CD8-positive, alpha-beta memory T cell (primary cell): ENCODE data around the gene B3GALT2. TPM values are rescaled to one million over a fixed set of nuclear protein-coding genes. Genes with fewer than 3 reads are reported as not detected.
"Not testable (repeated sequence)": the region's sequence is repeated elsewhere in the genome, so short reads cannot be mapped to it uniquely, and the experiment has no call there.

ENCODE experiments used
- CTCF ChIA-PET: fragments of 350-600 bp; sonication (Branson Sonifier 250); formaldehyde crosslinking; loops from one replicate; lab custom pipeline; 2021; ENCODE audit warnings: antibody characterized with exemption; lab: Charles Lee
- POLR2A ChIA-PET: fragments of 350-600 bp; sonication (Branson Sonifier 250); formaldehyde crosslinking; loops from one replicate; lab custom pipeline; 2021; ENCODE audit warnings: antibody characterized with exemption; lab: Charles Lee
- DNase-seq, 5 donors: peaks; one replicate each; pipeline versions ENCODE4 v3.0.0 to v3.0.0-alpha.2; 2020 to 2022; ENCODE audit warnings: mixed read lengths in 1 of 5
- H3K27ac ChIP-seq: one replicate; pipeline ENCODE4 v1.7.0; 2013; ENCODE audit warnings: low read depth, mild to moderate bottlenecking, low read length, moderate library complexity
- H3K27me3 ChIP-seq: 2 replicates; pipeline ENCODE4 v1.7.0; 2013; ENCODE audit warnings: low read length, mild to moderate bottlenecking; ENCODE audit not compliant: insufficient read depth, poor library complexity, severe bottlenecking
- H3K36me3 ChIP-seq: 2 replicates; pipeline ENCODE4 v1.7.0; 2013; ENCODE audit warnings: mild to moderate bottlenecking, low read length, moderate library complexity; ENCODE audit not compliant: insufficient read depth
- H3K4me1 ChIP-seq: 2 replicates; pipeline ENCODE4 v1.7.0; 2013; ENCODE audit warnings: mild to moderate bottlenecking, low read length, moderate library complexity; ENCODE audit not compliant: insufficient read depth
- H3K4me3 ChIP-seq: 2 replicates; pipeline ENCODE4 v1.7.0; 2013; ENCODE audit warnings: mild to moderate bottlenecking, low read length
- H3K9me3 ChIP-seq: 2 replicates; pipeline ENCODE4 v1.7.0; 2013; ENCODE audit warnings: mild to moderate bottlenecking, low read length
- H3K27ac Mint-ChIP-seq, 8 donors: one replicate each; pipeline ENCODE4 v1.8.0; 2020 to 2021; ENCODE audit warnings: mixed read lengths in 8 of 8, mild to moderate bottlenecking in 6 of 8, inconsistent platforms in 3 of 8, moderate library complexity in 3 of 8
- H3K27me3 Mint-ChIP-seq, 2 donors: one replicate each; pipeline ENCODE4 v1.8.0; 2020 to 2021; ENCODE audit warnings: mixed read lengths in 2 of 2, mild to moderate bottlenecking in 1 of 2, moderate library complexity in 1 of 2
- H3K36me3 Mint-ChIP-seq, 3 donors: one replicate each; pipeline ENCODE4 v1.8.0; 2020 to 2021; ENCODE audit warnings: mixed read lengths in 3 of 3, inconsistent platforms in 1 of 3, mild to moderate bottlenecking in 1 of 3
- H3K4me1 Mint-ChIP-seq, 3 donors: one replicate each; pipeline ENCODE4 v1.8.0; 2020 to 2021; ENCODE audit warnings: mixed read lengths in 3 of 3, inconsistent platforms in 1 of 3, mild to moderate bottlenecking in 1 of 3
- H3K4me3 Mint-ChIP-seq, 7 donors: one replicate each; pipeline ENCODE4 v1.8.0; 2020 to 2021; ENCODE audit warnings: mixed read lengths in 7 of 7, mild to moderate bottlenecking in 6 of 7, moderate library complexity in 4 of 7, inconsistent platforms in 2 of 7
- H3K9me3 Mint-ChIP-seq, 5 donors: one replicate each; pipeline ENCODE4 v1.8.0; 2020 to 2022; ENCODE audit warnings: mixed read lengths in 5 of 5, mild to moderate bottlenecking in 3 of 5, moderate library complexity in 2 of 5, inconsistent platforms in 1 of 5
- polyA plus RNA-seq: library from polyadenylated mRNA; unstranded; fragments of 300-500 nt; fragmentation: Illumina TruSeq; gene quantifications from one replicate; pipeline ENCODE4 v1.2.3, GENCODE V29; 2021
- total RNA-seq, 2 experiments: library from RNA; stranded (reverse); gene quantifications; one replicate each; pipeline ENCODE4 v1.2.3, GENCODE V29; 2021

The B3GALT2 gene, protein sequence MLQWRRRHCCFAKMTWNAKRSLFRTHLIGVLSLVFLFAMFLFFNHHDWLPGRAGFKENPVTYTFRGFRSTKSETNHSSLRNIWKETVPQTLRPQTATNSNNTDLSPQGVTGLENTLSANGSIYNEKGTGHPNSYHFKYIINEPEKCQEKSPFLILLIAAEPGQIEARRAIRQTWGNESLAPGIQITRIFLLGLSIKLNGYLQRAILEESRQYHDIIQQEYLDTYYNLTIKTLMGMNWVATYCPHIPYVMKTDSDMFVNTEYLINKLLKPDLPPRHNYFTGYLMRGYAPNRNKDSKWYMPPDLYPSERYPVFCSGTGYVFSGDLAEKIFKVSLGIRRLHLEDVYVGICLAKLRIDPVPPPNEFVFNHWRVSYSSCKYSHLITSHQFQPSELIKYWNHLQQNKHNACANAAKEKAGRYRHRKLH
- total RNA-seq (1 to 10 TPM; 2.4 TPM), polyA plus RNA-seq (2.9 TPM)

DNA sequence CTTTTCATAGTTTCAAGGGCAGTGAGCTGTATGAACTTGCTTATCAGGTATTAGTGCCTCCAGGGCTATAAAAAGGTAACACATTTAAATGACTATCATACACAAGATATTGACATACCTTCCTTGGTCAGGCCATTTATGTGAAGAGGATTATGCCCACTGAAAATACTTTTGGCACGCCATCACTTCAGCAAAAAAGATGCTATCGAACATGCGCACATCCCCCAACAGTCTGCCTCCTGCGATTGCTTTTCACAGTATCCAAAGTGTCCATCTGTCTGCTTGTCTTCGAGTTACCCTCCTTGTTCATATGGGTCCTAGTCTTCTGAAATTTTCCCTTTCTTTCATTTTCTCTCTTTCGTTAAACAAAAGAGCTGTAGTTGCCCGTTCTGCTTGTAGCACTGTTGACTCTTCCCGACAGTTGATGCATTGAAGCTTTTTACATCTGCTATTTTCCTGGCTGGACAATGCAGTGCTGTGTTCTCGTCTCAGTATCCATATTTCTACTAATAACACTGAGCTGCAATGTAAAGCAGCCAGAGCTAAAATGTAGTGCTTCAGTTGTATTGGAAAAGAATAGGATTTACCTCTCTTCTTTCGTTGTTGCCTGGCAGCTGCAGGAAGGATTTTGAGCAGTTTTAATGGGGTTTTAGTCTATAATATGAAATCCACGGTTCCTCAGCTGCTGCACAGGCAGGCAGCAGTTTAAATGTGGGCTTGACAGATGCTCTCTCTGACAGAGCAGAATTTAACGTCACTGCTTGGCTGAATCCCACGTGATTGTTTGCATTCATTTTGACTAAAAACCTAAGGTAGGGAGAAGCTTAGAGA, at the start of gene B3GALT2:
B3GALT2 (minus strand) TSS at position 713 of the 831 bp plus-strand sequence. CDS start 5,051 bp downstream, outside the sequence.
- POLR2A ChIA-PET, result interaction anchor here (0.5 to 1.1 kb wide), 4 partner anchors 11 to 1103 kb away, joined by 3 to 4 read pairs (median 4); no protein-coding TSS in a partner anchor

DNA sequence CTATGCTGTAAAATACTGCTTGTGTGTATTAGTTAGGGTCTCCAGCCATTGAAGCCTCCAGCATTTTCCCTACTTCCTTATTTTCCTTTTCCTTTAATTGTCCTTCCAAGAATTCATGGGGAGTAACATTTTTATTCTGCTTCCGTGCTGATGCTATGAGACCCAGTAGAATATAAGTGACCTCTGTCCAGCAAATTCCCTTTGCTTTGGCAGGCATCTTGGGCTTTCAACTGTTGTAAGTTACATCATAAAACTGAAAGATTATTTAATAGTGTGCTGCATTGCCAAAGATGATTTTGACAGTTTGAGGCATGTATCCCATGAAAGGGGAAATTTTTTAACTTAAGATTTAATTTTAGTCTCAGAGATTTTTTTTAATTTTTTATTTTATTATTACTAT, 48.1 kb upstream of the B3GALT2 start:
- Histone ChIP-seq H3K36me3 (peaks cover 4% of the 10 kb centered on the region), H3K4me3 (no peak overlapping the region), H3K4me1 (no peaks in the 10 kb centered on the region), H3K9me3 (no peaks in the 10 kb centered on the region), H3K27me3 (no peaks in the 10 kb centered on the region), H3K27ac (no peak overlapping the region)
- Mint-ChIP-seq H3K4me3 (no peak overlapping the region), H3K4me1 (peaks cover 16 to 29% (median 21%) of the 10 kb centered on the region in 3 donors), H3K36me3 (peaks cover 30 to 55% (median 35%) of the 10 kb centered on the region in 3 donors), H3K27me3 (no peaks in the 10 kb centered on the region), H3K9me3 (no peaks in the 10 kb centered on the region), H3K27ac (no peak overlapping the region)
- POLR2A ChIA-PET, result no interaction called here
- CTCF ChIA-PET, result no interaction called here
- DNase-seq, result no peak

More for the DNA sequence above, at the start of gene B3GALT2:
- DNase-seq, result peak in 3 of 5 donors; percentile 11 to 24 (median 24)
- Histone ChIP-seq H3K27me3 (no peaks in the 10 kb centered on the region), H3K4me1 (peaks cover 27% of the 10 kb centered on the region), H3K36me3 (no peaks in the 10 kb centered on the region), H3K27ac (peak within 1 kb of the TSS; percentile 22), H3K9me3 (no peaks in the 10 kb centered on the region), H3K4me3 (peak within 1 kb of the TSS; percentile 10)
- Mint-ChIP-seq H3K4me3 (peak within 1 kb of the TSS; percentile 79 to 92 (median 83)), H3K9me3 (peaks cover 0 to 7% (median 0%) of the 10 kb centered on the region in 5 donors), H3K27ac (peak within 1 kb of the TSS; percentile 46 to 95 (median 88)), H3K36me3 (peaks cover 0 to 12% (median 12%) of the 10 kb centered on the region in 3 donors), H3K4me1 (peaks cover 68 to 89% (median 85%) of the 10 kb centered on the region in 3 donors), H3K27me3 (no peaks in the 10 kb centered on the region)
- CTCF ChIA-PET, result interaction anchor here (0.9 to 1.0 kb wide), 2 partner anchors 36 to 44 kb away, joined by 3 read pairs; no protein-coding TSS in a partner anchor

DNA sequence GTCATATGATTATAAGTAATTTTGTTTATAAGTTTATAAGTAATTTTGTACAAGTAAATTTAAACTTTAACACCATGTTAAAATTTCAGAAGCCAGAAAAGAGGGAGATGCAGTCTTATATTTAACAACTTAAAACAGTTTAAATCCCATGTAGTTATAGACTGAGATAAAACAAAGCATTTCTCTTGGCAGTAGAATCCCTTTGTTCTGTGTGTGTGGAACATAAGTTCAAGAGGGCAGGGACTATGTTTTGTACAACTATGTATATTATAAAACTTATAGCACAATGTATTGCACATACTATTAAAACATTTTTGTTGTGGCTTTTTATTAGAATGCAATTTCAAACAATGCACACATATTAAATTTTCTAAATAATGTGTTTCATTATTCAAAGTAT, 44.7 kb upstream of the B3GALT2 start:
- Mint-ChIP-seq H3K36me3 (peaks cover 17 to 47% (median 24%) of the 10 kb centered on the region in 3 donors), H3K4me1 (peaks cover 12 to 29% (median 26%) of the 10 kb centered on the region in 3 donors)
- DNase-seq, H3K9me3 ChIP-seq, H3K27ac Mint-ChIP-seq, H3K4me1 ChIP-seq, H3K27ac ChIP-seq, H3K27me3 Mint-ChIP-seq, H3K27me3 ChIP-seq, H3K9me3 Mint-ChIP-seq, POLR2A ChIA-PET, H3K4me3 ChIP-seq, H3K4me3 Mint-ChIP-seq, H3K36me3 ChIP-seq: not testable (repeated sequence)
- CTCF ChIA-PET, result interaction anchor here (1.2 kb wide), 1 partner anchor 45 kb away, joined by 3 read pairs; the partner anchor contains the start of gene B3GALT2

DNA sequence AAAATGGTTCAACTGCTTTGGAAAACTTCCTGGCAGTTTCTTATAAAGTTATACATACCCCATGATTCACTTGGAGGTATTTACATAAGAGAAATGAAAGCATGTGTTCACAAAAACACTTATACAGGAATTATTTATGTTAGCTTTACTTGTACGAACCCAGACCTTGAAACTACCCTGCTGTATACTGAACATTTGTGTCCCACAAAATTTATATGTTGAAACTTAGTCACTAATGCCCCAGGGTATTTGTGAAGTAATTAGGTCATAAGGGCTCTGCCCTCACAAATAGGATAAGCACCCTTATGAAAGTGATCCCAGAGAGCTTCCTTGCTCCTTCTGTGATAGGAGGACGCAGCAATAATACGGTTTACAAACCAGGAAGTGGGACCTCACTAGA, 42.7 kb upstream of the B3GALT2 start:
- H3K36me3 ChIP-seq, result peaks cover 4% of the 10 kb centered on the region
- no peaks in the 10 kb centered on the region for H3K27me3 Mint-ChIP-seq
- no peak for DNase-seq

DNA sequence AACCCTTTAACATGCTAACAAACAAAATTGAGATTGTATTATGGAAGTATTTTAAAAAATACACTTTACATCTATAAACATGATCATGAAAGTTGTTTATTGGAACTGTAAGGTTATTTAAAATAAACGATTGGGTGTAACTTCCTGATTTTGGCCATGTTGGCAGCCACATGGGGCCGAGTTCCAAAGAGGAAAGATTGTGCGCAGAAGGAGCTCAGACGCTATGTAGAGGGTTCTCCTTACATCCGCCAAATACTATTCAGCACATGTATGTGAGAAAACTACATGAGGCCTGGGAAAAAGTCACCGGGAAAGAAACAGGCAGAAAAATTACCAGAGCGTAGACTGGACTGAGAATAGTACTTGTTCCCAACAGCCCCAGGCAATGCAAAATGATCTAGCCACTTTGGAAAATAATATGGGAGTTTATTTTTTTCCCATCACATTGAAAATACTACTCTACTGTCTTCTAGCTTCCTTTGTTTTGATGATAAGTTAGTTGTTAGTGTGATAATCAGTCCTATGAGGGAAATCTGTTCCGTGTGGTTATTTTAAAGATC, 35.7 kb upstream of the B3GALT2 start:
- Histone ChIP-seq H3K36me3 (no peaks in the 10 kb centered on the region), H3K4me3 (no peak overlapping the region), H3K9me3 (no peaks in the 10 kb centered on the region), H3K4me1 (no peaks in the 10 kb centered on the region), H3K27me3 (no peaks in the 10 kb centered on the region), H3K27ac (no peak overlapping the region)
- ChIA-PET CTCF (interaction anchor here (1.0 kb wide), 1 partner anchor 37 kb away, joined by 3 read pairs; no protein-coding TSS in a partner anchor), POLR2A (no interaction called here)
- no peak overlapping the region for H3K27ac Mint-ChIP-seq
- no peak for DNase-seq
- H3K9me3 Mint-ChIP-seq, result no peaks in the 10 kb centered on the region
- no peaks in the 10 kb centered on the region for H3K27me3 Mint-ChIP-seq
- H3K4me3 Mint-ChIP-seq, result no peak overlapping the region
- peaks cover 27 to 61% (median 46%) of the 10 kb centered on the region in 3 donors for H3K36me3 Mint-ChIP-seq
- peaks cover 32 to 61% (median 54%) of the 10 kb centered on the region in 3 donors for H3K4me1 Mint-ChIP-seq

More for the DNA sequence above, 42.7 kb upstream of the B3GALT2 start:
- Histone ChIP-seq H3K9me3 (no peaks in the 10 kb centered on the region), H3K27ac (no peak overlapping the region), H3K4me1 (no peaks in the 10 kb centered on the region), H3K27me3 (no peaks in the 10 kb centered on the region), H3K4me3 (no peak overlapping the region)
- ChIA-PET POLR2A (no interaction called here), CTCF (no interaction called here)
- H3K36me3 Mint-ChIP-seq, result peaks cover 14 to 47% (median 31%) of the 10 kb centered on the region in 3 donors
- H3K4me3 Mint-ChIP-seq, result no peak overlapping the region
- peaks cover 20 to 40% (median 34%) of the 10 kb centered on the region in 3 donors for H3K4me1 Mint-ChIP-seq
- no peak overlapping the region for H3K27ac Mint-ChIP-seq
- H3K9me3 Mint-ChIP-seq, result no peaks in the 10 kb centered on the region

DNA sequence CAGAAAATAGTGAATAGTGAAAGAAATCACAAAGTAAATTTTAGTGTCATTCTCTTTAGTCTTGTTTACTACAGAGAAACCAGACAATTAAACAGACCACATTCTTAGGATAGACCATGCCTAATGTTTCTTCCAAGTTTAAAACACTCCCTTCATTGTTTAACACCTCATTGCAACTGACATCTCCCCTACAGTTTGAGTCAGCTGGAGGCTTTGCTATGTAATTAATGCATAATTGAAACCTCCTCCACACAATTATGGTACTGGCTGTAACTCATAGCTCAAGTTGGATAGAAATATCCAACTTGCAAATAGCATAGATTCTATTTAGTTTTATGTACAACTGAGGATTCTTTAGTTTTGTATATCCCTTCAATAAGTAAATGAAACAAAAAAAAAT, 35.2 kb upstream of the B3GALT2 start:
- H3K4me3 ChIP-seq, result no peak overlapping the region
- H3K9me3 Mint-ChIP-seq, result no peaks in the 10 kb centered on the region
- peaks cover 23 to 63% (median 47%) of the 10 kb centered on the region in 3 donors for H3K36me3 Mint-ChIP-seq
- H3K27me3 Mint-ChIP-seq, result no peaks in the 10 kb centered on the region
- CTCF ChIA-PET, result interaction anchor here (1.0 kb wide), 1 partner anchor 36 kb away, joined by 3 read pairs; no protein-coding TSS in a partner anchor
- H3K27ac ChIP-seq, result no peak overlapping the region
- H3K4me1 Mint-ChIP-seq, result peaks cover 31 to 60% (median 49%) of the 10 kb centered on the region in 3 donors
- no peak overlapping the region for H3K4me3 Mint-ChIP-seq
- POLR2A ChIA-PET, result no interaction called here
- H3K36me3 ChIP-seq, result no peaks in the 10 kb centered on the region
- H3K9me3 ChIP-seq, result no peaks in the 10 kb centered on the region
- H3K27ac Mint-ChIP-seq, result peak overlapping the region in 1 of 8 donors; percentile 37
- no peak for DNase-seq
- H3K27me3 ChIP-seq, result no peaks in the 10 kb centered on the region
- H3K4me1 ChIP-seq, result no peaks in the 10 kb centered on the region

DNA sequence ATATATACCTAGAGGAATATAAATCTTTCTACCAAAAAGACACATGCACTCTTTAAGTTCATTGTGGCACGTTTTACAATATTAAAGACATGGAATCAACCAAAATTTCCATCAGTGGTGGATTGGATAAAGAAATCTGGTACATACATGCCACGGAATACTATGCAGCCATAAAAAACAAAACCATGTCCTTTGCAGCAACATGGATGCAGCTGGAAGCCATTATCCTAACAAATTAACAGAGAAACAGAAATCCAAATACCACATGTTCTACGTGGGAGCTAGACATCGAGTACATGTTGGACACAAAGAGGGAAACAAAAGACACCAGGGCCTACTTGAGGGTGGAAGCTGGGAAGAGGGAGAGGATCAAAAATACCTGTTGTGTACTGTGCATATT, 33.0 kb upstream of the B3GALT2 start:
- peaks cover 18 to 46% (median 45%) of the 10 kb centered on the region in 3 donors for H3K4me1 Mint-ChIP-seq
- Histone ChIP-seq H3K27ac (no peak overlapping the region), H3K4me3 (no peak overlapping the region), H3K36me3 (no peaks in the 10 kb centered on the region), H3K27me3 (no peaks in the 10 kb centered on the region), H3K9me3 (no peaks in the 10 kb centered on the region), H3K4me1 (no peaks in the 10 kb centered on the region)
- no peaks in the 10 kb centered on the region for H3K27me3 Mint-ChIP-seq
- peaks cover 24 to 64% (median 36%) of the 10 kb centered on the region in 3 donors for H3K36me3 Mint-ChIP-seq
- H3K9me3 Mint-ChIP-seq, result no peaks in the 10 kb centered on the region
- ChIA-PET POLR2A (no interaction called here), CTCF (no interaction called here)
- no peak for DNase-seq
- no peak overlapping the region for H3K4me3 Mint-ChIP-seq
- peak overlapping the region in 2 of 8 donors; percentile 8 to 69 for H3K27ac Mint-ChIP-seq
